Activated CD8-positive, alpha-beta memory T cell treated with anti-CD3 and anti-CD28 coated beads for 4 hours (primary cell): ENCODE results near the gene PTGES3.
"Not testable (repeated sequence)": the region's sequence is repeated elsewhere in the genome, so short reads cannot be mapped to it uniquely, and the experiment has no call there.

Experiments used
- DNase-seq, 2 donors: peaks; one replicate each; pipeline ENCODE4 v3.0.0-alpha.2; 2020; ENCODE audit warnings: low read depth in 2 of 2

Gene PTGES3, protein sequence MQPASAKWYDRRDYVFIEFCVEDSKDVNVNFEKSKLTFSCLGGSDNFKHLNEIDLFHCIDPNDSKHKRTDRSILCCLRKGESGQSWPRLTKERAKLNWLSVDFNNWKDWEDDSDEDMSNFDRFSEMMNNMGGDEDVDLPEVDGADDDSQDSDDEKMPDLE

DNA sequence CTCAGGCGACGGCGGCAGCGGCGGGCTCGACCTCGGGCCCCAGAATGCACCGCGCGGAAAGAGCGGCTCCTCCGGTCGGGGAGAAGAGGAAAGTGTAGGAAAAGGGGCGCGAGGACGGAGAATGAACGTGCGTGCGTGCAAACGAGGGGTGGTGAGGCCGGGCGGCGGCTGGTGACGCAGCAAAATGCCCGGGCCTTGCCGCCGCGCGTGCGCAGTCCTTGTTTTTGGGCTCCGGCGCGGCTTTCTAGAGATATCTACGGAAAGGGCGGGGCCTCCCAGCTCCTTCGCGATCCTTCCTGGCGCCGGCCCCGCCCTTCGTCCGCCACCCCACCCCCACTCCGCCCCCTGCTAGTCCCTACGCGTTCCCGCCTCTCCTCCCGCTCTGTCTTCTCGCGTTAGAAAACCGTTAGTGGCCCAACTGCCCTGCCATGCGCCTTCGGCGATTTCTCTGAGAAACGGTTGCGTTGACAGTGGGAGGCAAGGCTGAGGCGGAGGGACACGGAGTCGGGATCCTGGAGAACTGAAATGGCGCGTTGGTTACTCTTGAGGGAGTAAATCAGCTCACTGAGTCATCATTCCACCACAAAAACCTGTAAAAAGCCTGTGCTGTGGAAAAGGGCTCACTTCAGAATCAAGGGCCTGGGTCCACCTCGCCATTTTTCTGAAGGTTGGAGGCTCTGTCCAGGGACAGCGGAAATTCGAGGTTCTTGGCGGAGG, at the start of gene PTGES3:
Gene PTGES3, minus strand, starts transcription at position 156 of the 717 bp plus-strand sequence. CDS start 285 bp downstream, outside the sequence.
- peak; percentile 92 to 96 for DNase-seq

DNA sequence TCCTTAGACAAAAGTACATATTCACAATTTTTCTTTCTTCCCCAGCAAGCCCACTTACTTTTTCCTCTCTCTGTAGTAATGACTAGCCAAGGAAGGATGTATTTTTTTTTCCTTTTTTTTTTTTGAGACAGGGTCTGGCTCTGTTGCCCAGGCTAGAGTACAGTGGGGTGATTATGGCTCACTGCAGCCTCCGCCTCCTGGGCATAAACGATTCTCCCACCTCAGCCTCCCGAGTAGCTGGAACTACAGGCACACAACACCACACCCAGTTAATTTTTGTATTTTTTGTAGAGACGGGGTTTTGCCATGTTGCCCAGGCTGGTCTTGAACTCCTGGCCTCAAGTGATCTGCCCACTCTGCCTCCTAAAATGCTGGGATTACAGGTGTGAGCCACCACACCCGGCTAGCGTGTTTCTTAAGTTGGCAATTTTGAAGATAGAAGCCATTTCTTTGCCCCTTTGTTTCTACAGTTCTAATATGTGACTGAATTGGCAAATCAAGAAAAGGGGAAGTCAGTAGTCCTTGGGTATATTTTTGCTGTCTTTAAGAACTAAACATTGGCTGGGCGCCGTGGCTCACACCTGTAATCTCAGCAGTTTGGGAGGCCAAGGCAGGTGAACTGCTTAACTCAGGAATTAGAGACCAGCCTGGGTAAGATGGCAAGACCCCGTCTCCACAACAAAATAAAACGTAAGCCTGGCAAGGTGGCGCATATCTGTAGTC, 40.2 kb upstream of the PTGES3 start:
- DNase-seq: no peak

DNA sequence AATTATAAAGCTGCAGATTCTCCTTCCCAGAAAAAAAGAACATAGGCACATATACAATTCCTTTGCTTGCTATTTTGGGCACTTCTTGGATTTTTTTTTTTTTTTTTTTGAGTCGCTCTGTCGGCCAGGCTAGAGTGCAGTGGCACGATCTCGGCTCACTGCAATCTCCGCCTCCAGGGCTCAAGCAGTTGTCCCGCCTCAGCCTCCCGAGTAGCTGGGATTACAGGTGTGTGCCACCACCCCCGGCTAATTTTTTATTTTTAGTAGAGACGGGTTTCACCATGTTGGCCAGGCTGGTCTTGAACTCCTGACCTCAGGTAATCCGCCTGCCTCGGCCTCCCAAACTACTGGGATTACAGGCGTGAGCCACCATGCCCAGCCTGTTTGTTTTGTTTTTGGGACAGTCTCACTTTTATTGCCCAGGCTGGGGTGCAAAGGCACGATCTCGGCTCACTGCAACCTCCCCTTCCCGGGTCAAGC, 38.2 kb upstream of the PTGES3 start:
- not testable (repeated sequence) for DNase-seq

DNA sequence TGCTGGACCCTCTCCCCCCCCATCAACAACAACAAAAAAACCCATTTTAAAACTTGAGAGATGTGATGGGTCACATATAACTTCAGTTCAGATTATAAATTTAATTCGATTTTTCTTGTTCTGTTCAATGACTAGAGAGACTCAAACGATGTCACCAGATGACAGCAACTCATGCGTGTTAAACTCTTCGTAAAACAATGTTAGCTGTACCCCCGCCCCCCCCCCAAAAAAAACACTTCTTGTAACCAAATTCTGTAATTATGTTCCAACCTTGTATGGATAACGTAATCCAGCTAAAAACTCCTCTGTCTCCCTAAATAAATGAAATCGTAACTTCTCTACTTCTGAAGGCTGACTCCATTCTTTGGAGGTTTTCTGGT, 37.6 kb upstream of the PTGES3 start:
- no peak for DNase-seq

DNA sequence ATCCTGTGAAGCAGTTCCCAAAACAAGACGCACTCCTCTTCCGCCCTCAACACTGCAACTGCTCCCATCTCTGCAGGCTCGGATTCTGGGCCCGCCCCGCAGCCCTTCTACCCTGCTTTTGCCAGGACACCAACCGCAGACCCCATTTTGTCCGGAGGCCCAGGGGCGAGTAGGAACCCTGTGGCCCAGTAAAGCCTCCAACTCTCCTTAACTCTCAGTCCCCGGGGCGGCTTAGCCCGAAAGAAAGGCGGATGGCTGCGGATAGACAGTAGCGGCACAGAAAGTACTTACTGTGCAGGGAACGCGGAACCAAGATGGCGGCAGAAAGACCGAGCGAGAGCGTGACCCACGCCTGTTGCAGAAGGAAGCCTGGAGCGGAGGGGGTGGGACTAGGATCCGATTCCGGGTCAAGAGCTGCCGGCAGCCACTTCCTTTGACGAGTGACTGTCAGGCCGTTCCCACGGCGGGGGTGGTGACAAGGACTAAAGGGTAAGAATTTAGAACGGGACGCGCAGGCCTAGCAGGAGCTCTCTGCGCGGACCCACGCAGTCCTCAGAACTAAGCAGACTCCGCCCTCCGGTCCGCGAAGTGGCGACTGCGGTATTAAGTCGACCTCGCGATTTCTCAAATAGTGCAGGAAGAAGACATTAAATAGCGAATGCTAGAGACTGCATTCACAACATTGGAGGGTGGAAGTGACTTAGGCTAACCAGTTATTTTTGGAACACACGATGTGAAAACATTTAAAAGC, 37.1 kb upstream of the PTGES3 start, which contains the start of gene NACA:
Gene NACA, minus strand, starts transcription at position 328 of the 751 bp plus-strand sequence. CDS start 778 bp downstream, outside the sequence.
- DNase-seq: peak; percentile 95 to 99

DNA sequence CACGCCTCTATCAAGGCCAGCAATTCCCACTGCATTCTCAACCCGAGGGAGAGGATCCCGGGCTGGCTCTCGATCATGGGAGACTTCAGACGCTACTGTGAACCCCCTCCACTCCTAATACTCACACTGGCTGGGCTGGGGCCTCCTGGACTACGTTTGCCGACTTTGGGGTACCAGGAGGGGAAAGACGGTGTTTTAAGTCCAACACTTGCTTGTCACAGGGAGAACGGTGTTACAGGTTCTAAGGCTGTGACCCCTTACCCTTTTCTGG, 36.6 kb upstream of the PTGES3 start:
- no peak for DNase-seq

DNA sequence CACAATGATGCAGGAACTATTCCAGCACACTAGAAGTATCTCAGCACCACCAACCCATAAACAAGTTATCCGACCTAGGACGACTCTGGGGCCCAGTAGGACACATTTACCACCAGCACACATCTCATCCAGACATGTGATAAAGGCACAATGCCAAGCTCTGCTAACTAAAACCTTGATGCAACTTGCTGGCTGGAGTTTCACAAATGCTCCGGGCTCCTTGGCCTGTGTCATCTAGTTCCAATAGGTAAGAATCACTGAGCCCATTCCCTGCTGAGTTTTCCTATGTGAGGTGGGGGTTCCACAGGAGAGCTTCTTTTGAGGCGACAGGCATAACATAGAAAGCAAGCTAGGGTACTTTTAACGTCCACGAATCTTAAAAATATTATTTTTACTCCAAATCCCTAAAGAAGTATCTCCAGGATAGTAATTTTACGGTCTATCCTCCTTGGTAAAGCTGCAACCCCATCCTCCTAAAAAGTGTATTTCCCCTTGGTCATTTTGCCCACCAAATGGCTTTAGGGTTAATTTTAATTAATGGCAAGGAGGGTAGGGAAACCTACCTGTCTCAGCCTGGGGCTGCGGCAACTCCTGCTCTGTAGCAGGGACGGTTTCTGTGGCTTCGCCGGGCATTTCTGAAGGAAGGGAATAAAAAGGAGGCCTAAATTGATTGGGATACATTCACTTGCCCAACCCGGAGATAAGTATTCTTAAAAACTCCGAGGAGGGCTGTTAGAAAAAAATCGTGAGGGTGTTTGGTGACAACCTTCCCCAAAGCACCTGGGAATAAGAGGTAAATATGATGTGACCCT, 36.0 kb upstream of the PTGES3 start:
- DNase-seq: no peak

DNA sequence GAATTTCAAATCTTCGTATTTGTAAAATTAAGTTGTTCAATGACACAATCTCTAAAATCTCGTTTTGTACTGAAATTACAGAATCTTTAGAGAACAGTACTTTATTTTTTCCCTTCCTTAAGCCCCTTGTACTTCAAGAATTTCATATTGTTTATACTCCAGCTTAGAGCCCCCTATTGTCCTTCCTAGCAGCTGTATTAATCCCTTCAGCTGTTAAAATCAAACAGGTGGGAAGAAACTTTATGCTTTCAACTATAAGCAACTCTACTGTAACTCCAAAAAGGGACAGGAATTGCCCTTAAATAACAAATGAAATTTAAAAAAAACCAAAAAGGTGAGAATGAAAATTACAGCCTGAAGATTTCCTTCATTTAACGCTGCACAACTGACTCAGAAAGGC, 35.3 kb upstream of the PTGES3 start:
- DNase-seq: no peak

DNA sequence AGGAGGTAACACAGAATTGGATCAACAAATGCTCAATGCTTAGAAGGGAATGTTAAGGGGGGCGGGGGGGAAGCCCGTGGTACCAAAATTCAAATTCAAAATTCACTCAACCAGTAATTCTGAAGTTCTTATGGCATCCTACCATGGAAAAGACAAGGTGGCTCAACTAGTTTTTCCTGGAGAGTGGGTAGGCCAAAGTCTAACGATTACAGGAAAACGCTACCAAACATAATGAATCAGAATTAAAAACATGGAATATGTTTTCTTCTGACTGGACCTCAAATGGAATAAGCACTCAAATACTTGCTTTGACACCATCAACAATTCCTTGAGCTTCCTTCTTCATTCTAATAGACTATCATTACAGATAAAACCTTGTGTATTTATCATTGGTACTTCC, 34.7 kb upstream of the PTGES3 start:
- DNase-seq: no peak

DNA sequence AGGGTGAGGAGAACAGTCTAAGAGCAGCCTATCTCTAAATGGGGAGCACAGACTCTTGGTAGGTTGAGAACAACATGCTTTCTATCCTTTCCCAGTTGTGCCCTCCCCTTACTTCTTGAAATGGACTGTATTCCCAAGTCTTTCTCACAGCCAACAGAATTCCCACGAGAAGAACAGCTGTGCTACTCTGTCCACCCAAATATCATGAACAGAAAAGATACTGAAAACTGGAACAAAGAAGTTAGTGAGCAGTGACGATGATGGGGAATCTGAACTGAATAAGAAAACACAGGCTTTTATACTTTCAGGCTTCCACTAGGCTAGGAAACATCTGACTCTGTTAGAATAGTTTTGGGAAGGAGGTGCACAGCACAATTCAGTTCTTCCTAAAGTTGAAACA, 33.6 kb upstream of the PTGES3 start:
- no peak for DNase-seq

DNA sequence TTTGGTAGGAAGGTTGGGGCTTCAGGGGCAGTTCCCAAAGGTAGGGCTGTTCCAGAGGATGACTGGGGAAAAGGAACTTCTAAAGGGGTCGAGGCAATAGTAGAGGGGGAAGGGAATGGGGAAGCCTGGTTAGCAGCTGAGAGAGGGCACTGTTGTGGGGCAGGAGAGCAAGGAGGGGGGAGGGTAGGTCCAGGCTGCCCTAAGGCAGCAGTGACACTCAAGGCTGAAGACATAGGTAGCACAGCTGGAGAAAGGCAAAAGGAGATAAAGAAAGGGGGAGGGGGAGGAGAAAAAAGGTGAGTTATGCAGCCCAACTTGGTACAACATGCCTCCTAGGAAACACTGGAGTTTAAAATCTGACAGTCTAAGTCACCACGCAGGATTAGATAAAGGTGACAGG, 33.1 kb upstream of the PTGES3 start:
- no peak for DNase-seq

DNA sequence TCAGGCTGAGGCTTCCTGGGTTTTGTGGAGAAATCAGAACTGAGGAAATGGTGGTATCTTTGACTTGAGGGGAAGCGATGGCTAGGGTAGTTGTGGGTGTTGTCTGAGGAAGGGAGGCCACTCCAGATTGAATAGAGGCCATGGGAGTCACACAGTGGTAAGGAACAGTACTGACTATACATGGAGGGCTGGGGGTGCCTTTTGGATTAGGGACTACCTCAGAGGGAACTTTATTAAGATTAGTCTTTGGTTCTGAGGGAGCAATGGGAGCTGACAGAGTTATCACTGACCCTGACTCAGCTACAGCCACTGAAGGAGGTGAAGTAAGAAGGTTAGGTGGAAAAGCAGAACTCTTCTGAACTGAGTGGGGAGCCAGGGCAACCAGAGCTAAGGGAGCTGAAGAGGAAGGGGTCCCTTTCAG, 32.7 kb upstream of the PTGES3 start:
- DNase-seq: no peak

DNA sequence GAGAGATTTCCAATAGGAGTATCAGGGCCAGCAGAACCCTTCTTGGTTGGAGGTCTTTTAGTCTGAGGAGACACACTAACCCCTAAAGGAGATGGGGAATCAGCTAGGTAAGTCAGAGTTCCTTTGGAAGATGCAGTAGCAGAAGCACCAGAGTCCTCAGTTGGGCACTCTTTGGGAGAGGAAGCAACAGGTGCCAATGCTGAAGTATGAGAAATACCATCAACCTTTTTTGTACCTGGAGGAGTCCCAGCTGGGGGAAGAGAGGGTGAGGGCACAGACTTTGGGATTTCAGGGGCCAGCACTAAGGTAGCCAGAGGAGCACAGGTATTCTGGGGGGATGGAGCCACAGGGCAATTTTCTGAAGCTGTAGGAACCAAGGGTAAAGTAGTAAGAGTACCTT, 31.0 kb upstream of the PTGES3 start:
- no peak for DNase-seq

DNA sequence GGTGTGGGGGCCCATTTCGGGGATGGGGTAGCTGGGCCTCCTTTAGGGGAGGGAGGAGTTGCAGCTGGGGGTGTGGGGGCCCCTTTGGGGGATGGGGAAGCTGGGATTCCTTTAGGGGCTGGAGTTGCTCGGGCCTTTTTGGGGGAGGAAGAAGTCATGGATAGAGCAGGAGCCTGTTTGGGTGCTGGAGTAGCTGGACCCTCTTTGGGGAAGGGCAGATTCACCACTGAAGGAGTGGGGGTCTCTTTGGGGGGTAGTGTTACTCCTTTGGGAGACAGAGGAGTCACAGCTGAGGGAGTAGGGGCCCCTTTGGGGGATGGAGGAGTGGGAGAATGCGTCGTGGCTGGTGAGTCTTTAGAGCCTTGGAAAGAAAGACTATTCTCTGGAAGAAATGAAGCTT, 30.6 kb upstream of the PTGES3 start:
- DNase-seq: no peak

DNA sequence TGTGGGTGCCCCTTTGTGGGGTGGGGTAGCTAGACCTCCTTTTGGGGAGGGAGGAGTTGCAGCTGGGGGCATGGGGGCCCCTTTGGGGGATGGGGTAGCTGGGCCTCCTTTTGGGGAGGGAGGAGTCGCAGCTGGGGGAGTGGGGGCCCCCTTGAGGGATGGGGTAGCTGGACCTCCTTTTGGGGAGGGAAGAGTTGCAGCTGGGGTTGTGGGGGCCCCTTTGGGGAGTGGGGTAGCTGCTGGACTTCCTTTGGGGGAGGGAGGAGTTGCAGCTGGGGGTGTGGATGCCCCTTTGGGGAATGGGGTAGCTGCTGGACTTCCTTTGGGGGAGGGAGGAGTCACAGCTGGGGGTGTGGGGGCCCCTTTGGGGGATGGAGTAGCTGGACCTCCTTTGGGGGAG, 30.1 kb upstream of the PTGES3 start:
- no peak for DNase-seq

DNA sequence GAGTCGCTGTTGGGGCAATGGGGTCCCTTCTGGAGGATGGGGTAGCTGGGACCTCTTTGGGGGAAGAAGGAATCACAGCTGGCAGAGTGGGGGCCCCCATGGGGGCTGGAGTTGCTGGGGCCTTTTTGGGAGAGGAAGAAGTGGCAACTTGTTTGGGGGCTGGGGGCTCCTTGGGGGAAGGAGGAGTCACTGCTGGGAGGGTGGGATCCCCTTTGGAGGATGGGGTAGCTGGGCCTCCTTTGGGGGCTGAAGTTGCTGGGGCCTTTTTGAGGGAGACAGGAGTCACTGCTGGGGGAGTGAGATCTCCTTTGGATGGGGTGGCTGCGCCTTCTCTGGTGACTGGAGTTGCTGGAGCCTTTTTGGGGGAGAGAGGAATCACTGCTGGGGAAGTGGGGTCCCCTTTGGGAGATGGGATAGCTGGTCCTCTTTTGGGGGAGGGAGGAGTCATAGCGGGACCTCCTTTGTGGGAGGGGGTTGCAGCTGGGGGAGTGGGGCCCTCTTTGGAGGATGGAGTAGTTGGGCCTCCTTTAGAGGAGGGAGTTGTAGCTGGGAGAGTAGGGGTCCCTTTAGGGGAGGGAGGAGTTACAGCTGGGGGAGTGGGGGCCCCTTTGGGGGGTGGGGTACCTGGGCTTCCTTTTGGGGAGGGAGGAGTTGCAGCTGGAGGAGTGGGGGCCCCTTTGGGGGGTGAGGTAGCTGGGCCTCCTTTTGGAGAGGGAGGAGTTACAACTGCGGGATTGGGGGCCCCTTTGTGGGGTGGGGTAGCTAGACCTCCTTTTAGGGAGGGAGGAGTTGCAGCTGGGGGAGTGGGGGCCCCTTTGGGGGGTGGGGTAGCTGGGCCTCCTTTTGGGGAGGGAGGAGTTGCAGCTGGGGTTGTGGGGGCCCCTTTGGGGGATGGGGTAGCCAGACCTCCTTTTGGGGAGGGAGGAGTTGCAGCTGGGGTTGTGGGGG, 29.1 kb upstream of the PTGES3 start:
- no peak for DNase-seq

DNA sequence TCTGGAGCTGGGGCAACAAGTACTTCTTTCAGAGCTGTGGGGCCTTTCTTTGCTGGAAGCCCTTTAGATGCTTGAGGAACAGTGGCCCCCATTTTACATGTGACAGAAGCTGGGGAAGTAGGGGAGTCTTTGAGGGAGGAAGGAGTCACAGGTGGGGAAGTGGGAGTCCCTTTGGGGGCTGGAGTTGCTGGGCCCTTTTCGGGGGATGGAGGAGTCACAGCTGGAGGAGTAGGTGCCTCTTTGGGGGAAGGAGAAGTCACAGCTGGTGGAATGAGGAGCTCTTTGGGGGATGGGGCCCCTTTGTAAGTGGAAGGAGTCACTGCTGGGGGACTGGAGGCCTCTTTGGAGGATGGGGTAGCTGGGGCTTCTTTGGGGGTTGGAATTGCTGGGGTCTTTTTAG, 28.4 kb upstream of the PTGES3 start:
- no peak for DNase-seq

DNA sequence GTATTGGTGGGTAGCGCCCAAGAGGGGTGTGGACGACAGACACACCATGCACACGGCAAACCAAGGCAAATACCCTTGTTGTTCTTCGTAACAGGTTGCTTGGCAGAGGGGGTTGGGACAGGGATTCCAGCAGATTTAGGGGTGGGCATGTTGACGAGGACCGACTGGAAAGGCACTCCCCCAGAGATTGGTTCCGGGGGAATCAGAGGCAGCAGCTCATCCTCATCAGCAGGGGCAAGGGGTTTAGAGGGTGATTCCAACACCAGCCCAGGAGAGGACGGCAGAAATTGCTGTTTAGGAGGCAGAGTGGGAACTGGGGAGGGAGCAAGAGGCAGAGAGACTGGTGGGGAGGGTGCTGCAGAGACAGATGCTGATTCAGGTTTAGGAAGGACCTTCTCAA, 27.7 kb upstream of the PTGES3 start:
- no peak for DNase-seq

DNA sequence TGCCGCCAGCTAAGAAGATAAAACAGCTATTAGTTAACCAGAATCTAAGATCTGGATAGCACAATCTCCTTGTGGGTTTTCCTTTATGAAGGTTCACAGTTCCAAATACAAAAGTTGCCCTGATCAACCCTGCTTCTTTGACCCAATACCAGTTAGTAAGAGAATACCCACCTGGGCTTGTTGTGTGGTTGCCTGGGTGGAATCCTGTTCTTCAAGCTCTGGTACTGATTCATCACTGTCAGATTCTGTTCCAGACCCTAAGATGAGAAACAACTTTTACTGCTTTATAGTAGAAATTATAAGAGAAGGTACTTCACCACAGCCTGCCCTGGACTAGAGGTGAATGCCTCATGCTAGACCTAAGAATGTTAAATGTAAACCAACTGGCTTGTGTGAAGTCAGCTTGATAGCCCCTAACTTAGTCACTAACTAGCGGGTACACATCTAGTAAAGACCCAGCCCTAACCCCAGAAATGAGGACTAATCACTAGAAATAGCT, 26.4 kb upstream of the PTGES3 start:
- DNase-seq: no peak

DNA sequence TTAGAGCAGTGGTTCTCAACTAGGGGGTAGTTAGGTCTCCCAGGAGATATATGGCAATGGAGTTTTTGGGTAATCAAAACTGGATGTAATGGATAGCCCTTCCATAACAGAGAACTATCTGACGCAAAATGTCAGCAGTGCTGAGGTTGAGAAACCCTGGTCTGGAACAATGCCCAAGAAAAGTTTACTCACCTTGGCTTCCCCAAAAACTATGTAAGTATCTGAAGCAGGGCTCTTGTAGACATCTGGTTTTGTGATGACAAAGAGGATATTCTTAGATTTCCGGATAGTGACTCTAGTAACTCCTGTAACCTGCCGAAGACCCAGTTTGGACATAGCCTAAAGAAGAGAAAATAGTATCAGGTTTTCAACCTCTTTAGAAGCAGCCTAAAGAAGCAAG, 25.3 kb upstream of the PTGES3 start:
- no peak for DNase-seq
